WTC11 (cell line): Measurements from ENCODE around the gene FRAT1. TPM values are rescaled to one million over a fixed set of nuclear protein-coding genes. Genes with fewer than 3 reads are reported as not detected.

Experiments
- ATAC-seq: fragments of 200-7000 bp; cut with Tn5 transposase; 2 replicates; pipeline ENCODE4 v1.10.0; 2021; ENCODE audit warnings: mild to moderate bottlenecking, moderate library complexity
- CTCF ChIA-PET: fragments of 300-600 bp; sonication (Branson Sonifier 250); formaldehyde crosslinking; loops from one replicate; lab custom pipeline; 2021; ENCODE audit warnings: antibody characterized with exemption; lab: Charles Lee
- POLR2A ChIA-PET: fragments of 350-600 bp; sonication (Branson Sonifier 250); formaldehyde crosslinking; loops from one replicate; lab custom pipeline; 2021; ENCODE audit warnings: antibody characterized with exemption; lab: Charles Lee
- DNase-seq: peaks from one replicate; pipeline ENCODE4 v3.0.0; 2021; ENCODE audit warnings: low spot score
- H3K27ac Mint-ChIP-seq: 2 replicates; pipeline ENCODE4 v1.8.0; 2021; ENCODE audit warnings: mixed read lengths
- H3K27me3 Mint-ChIP-seq: 2 replicates; pipeline ENCODE4 v1.8.0; 2021; ENCODE audit warnings: low read depth, mild to moderate bottlenecking, moderate library complexity, mixed read lengths
- H3K36me3 Mint-ChIP-seq: 2 replicates; pipeline ENCODE4 v1.8.0; 2021; ENCODE audit warnings: mixed read lengths
- H3K4me1 Mint-ChIP-seq: 2 replicates; pipeline ENCODE4 v1.8.0; 2022; ENCODE audit warnings: mixed read lengths
- H3K4me3 Mint-ChIP-seq: 2 replicates; pipeline ENCODE4 v1.8.0; 2021; ENCODE audit warnings: mild to moderate bottlenecking, moderate library complexity, mixed read lengths
- H3K9me3 Mint-ChIP-seq: 2 replicates; pipeline ENCODE4 v1.8.0; 2021; ENCODE audit warnings: mixed read lengths
- ATF1 ChIP-seq: sonication (generic); formaldehyde crosslinking; IDR thresholded peaks from 2 replicates; pipeline ENCODE4 v1.8.1; 2023; ENCODE audit warnings: mild to moderate bottlenecking, moderate library complexity, missing genetic modification reagents
- MXD4 ChIP-seq: fragments of 250-450 bp; sonication (Bioruptor Pico); IDR thresholded peaks from 2 replicates; pipeline ENCODE4 v1.8.0; 2021; ENCODE audit warnings: mild to moderate bottlenecking, moderate library complexity, borderline replicate concordance
- NFE2L1 ChIP-seq: sonication (generic); formaldehyde crosslinking; IDR thresholded peaks from 2 replicates; pipeline ENCODE4 v1.8.1; 2023; ENCODE audit warnings: missing genetic modification reagents
- NR1H2 ChIP-seq: sonication (generic); formaldehyde crosslinking; IDR thresholded peaks from 2 replicates; pipeline ENCODE4 v1.9.0; 2021; ENCODE audit warnings: mild to moderate bottlenecking, moderate library complexity, missing genetic modification reagents
- ZBTB21 ChIP-seq: sonication (generic); formaldehyde crosslinking; IDR thresholded peaks from 2 replicates; pipeline ENCODE4 v1.8.1; 2023; ENCODE audit warnings: mild to moderate bottlenecking, missing genetic modification reagents, borderline replicate concordance
- total RNA-seq: library from RNA; stranded (reverse); gene quantifications from 3 replicates; pipeline ENCODE4 v1.2.3, GENCODE V29; 2021
- TF ChIP-seq, protein P1 (sequence below): fragments of 250-450 bp; sonication (Bioruptor Pico); IDR thresholded peaks from 2 replicates; pipeline ENCODE4 v1.9.0; 2021; ENCODE audit warnings: moderate library complexity, mild to moderate bottlenecking, inconsistent platforms, borderline replicate concordance
- TF ChIP-seq, protein P2 (sequence below): sonication (generic); formaldehyde crosslinking; IDR thresholded peaks from 2 replicates; pipeline ENCODE4 v1.8.1; 2023; ENCODE audit warnings: mild to moderate bottlenecking, missing genetic modification reagents
- TF ChIP-seq, protein P3 (sequence below): fragments of 250-450 bp; sonication (Bioruptor Pico); IDR thresholded peaks from 2 replicates; pipeline ENCODE4 v1.8.0; 2021; ENCODE audit warnings: mild to moderate bottlenecking
- TF ChIP-seq, protein P4 (sequence below): sonication (generic); formaldehyde crosslinking; IDR thresholded peaks from 2 replicates; pipeline ENCODE4 v1.8.0; 2022; ENCODE audit warnings: mild to moderate bottlenecking, missing genetic modification reagents
- TF ChIP-seq, protein P5 (sequence below): sonication (generic); formaldehyde crosslinking; IDR thresholded peaks from 2 replicates; pipeline ENCODE4 v1.8.0; 2023; ENCODE audit warnings: mild to moderate bottlenecking, missing genetic modification reagents
- TF ChIP-seq, protein P6 (sequence below): sonication (generic); formaldehyde crosslinking; IDR thresholded peaks from 2 replicates; pipeline ENCODE4 v1.8.1; 2023; ENCODE audit warnings: mild to moderate bottlenecking, missing genetic modification reagents, moderate library complexity

FRAT1 gene
- total RNA-seq, 1 experiment from 2014 or later, result 8.2 TPM

DNA sequence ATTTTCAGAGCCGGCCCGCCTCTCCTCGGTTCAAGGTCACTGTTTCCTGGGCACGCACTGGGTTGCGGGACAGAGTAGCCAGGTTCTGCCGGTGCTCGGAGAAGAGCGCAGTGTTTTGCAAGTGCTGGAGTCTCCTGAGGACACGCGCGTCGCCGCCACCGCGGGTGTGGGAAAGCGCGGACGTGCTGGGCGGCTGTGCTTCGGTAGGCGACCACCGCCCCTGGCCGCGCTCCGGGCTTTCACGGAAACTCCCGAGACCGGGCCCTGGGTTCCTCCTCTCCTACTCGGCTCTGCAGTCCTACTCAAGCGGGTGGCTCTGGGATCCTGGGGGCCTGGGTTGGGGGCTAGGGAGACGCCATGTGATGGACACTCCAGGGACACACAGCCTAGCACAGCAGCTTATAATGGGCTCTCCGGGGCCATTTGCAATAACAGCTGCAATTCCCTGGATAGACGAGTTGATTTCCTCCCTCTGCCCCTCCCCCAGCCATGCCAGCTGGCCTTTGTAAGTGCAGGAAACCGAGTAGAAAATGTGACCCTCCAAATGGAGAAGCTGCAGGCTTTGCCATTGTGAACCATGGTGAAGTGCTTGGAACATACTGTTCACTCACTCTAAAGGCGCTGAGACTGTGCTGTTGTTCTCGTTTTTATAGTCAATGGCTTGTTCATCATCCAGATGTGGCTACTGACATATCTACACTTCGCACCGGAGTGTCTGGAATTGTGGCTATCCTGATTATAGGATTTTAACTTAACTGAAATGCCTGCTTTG lies 2.1 kb downstream of the FRAT1 start (continued):
- no peak for TF ChIP-seq NR1H2 (CRISPR knock-in tag)
- TF ChIP-seq, protein P1, sequence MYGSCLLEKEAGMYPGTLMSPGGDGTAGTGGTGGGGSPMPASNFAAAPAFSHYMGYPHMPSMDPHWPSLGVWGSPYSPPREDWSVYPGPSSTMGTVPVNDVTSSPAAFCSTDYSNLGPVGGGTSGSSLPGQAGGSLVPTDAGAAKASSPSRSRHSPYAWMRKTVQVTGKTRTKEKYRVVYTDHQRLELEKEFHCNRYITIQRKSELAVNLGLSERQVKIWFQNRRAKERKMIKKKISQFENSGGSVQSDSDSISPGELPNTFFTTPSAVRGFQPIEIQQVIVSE (CRISPR knock-in tag), result no peak
- TF ChIP-seq, protein P2, sequence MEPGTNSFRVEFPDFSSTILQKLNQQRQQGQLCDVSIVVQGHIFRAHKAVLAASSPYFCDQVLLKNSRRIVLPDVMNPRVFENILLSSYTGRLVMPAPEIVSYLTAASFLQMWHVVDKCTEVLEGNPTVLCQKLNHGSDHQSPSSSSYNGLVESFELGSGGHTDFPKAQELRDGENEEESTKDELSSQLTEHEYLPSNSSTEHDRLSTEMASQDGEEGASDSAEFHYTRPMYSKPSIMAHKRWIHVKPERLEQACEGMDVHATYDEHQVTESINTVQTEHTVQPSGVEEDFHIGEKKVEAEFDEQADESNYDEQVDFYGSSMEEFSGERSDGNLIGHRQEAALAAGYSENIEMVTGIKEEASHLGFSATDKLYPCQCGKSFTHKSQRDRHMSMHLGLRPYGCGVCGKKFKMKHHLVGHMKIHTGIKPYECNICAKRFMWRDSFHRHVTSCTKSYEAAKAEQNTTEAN (CRISPR knock-in tag), result no peak
- TF ChIP-seq, protein P3, sequence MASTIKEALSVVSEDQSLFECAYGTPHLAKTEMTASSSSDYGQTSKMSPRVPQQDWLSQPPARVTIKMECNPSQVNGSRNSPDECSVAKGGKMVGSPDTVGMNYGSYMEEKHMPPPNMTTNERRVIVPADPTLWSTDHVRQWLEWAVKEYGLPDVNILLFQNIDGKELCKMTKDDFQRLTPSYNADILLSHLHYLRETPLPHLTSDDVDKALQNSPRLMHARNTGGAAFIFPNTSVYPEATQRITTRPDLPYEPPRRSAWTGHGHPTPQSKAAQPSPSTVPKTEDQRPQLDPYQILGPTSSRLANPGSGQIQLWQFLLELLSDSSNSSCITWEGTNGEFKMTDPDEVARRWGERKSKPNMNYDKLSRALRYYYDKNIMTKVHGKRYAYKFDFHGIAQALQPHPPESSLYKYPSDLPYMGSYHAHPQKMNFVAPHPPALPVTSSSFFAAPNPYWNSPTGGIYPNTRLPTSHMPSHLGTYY (CRISPR knock-in tag), result no peak
- TF ChIP-seq, protein P4, sequence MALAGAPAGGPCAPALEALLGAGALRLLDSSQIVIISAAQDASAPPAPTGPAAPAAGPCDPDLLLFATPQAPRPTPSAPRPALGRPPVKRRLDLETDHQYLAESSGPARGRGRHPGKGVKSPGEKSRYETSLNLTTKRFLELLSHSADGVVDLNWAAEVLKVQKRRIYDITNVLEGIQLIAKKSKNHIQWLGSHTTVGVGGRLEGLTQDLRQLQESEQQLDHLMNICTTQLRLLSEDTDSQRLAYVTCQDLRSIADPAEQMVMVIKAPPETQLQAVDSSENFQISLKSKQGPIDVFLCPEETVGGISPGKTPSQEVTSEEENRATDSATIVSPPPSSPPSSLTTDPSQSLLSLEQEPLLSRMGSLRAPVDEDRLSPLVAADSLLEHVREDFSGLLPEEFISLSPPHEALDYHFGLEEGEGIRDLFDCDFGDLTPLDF (CRISPR knock-in tag), result no peak
- TF ChIP-seq ZBTB21 (CRISPR knock-in tag), result no peak

DNA sequence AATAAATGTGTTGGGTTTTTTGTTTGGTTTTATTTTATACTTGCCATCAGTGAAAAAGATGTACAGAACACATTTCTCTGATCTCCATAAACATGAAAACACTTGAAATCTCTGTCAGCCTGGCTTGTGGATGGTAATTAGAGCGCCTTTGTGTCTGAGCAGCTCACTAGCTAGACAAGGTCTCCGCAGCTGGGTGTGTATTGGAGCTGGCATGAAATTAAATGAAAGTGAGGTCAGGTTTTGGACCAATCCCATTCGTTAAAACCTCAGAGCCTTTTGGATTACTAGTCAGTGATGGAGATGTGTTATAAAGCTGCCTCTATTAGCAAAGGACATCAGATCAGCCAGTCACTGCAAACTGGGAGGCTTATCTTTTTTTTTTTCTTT lies 2.7 kb downstream of the FRAT1 start:
- Mint-ChIP-seq H3K27ac (peak overlapping the region; percentile 6; the same call in 1 of the 2 replicates), H3K27me3 (peaks cover 33% of the 10 kb centered on the region), H3K4me1 (peaks cover 37% of the 10 kb centered on the region), H3K36me3 (no peaks in the 10 kb centered on the region), H3K9me3 (no peaks in the 10 kb centered on the region), H3K4me3 (peak overlapping the region; percentile 83)
- DNase-seq (no peak), ATAC-seq (peak; percentile 24)
- TF ChIP-seq, protein P2 (CRISPR knock-in tag), result no peak
- TF ChIP-seq ATF1 (no peak), MXD4 (CRISPR knock-in tag) (no peak), NFE2L1 (no peak)
- TF ChIP-seq, protein P5, sequence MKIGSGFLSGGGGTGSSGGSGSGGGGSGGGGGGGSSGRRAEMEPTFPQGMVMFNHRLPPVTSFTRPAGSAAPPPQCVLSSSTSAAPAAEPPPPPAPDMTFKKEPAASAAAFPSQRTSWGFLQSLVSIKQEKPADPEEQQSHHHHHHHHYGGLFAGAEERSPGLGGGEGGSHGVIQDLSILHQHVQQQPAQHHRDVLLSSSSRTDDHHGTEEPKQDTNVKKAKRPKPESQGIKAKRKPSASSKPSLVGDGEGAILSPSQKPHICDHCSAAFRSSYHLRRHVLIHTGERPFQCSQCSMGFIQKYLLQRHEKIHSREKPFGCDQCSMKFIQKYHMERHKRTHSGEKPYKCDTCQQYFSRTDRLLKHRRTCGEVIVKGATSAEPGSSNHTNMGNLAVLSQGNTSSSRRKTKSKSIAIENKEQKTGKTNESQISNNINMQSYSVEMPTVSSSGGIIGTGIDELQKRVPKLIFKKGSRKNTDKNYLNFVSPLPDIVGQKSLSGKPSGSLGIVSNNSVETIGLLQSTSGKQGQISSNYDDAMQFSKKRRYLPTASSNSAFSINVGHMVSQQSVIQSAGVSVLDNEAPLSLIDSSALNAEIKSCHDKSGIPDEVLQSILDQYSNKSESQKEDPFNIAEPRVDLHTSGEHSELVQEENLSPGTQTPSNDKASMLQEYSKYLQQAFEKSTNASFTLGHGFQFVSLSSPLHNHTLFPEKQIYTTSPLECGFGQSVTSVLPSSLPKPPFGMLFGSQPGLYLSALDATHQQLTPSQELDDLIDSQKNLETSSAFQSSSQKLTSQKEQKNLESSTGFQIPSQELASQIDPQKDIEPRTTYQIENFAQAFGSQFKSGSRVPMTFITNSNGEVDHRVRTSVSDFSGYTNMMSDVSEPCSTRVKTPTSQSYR (CRISPR knock-in tag), result no peak
- TF ChIP-seq, protein P6, sequence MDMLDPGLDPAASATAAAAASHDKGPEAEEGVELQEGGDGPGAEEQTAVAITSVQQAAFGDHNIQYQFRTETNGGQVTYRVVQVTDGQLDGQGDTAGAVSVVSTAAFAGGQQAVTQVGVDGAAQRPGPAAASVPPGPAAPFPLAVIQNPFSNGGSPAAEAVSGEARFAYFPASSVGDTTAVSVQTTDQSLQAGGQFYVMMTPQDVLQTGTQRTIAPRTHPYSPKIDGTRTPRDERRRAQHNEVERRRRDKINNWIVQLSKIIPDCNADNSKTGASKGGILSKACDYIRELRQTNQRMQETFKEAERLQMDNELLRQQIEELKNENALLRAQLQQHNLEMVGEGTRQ (CRISPR knock-in tag), result no peak
- ChIA-PET POLR2A (interaction anchor here (2.6 kb wide), 1 partner anchor 12 kb away, joined by 12 read pairs; the partner anchor contains the start of gene FRAT2), CTCF (interaction anchor here (0.6 to 1.9 kb wide), 3 partner anchors 12 to 43 kb away, joined by 4 to 15 read pairs (median 4); partner anchors contain the start of gene FRAT2)
